Lung microvascular endothelial cell (primary cell): ENCODE measurements around the gene PTPRN2. TPM values are rescaled to one million over a fixed set of nuclear protein-coding genes. Genes with fewer than 3 reads are reported as not detected.
A peak's percentile ranks its signal among the peaks of the same experiment; 100 is the strongest.
"Not testable (repeated sequence)": the region's sequence is repeated elsewhere in the genome, so short reads cannot be mapped to it uniquely, and the experiment has no call there.

Source experiments
- DNase-seq, 2 donors: peaks; one replicate each; pipeline versions ENCODE4 v3.0.0 to v3.0.0-alpha.2; 2010; ENCODE audit warnings: low read depth in 2 of 2
- total RNA-seq: library from RNA; depleted of rRNA; stranded (reverse); fragments of >200 nt; gene quantifications from 2 replicates; pipeline ENCODE4 v1.2.1, GENCODE V29; 2014

PTPRN2 gene
- total RNA-seq, 1 donor from 2014 or later, result 4.6 TPM

DNA sequence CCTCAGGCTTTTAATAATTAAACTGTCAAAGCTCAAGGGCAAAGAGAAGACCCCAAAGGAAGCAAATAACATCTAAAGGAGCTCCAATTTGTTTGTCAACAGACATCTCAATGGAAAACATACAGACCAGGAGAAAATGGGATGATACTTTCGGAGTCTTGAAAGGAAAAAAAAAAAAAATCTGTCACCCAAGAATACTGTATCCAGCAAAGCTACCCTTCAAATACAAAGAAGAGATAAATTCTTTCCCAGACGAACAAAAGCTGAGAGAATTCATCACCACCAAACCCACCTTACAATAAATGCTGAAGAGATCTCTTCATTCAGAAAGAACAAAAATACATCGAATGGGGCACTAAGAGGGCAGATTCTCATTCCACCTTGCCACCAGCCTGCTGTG lies 232.8 kb downstream of the PTPRN2 start:
- no peak for DNase-seq

DNA sequence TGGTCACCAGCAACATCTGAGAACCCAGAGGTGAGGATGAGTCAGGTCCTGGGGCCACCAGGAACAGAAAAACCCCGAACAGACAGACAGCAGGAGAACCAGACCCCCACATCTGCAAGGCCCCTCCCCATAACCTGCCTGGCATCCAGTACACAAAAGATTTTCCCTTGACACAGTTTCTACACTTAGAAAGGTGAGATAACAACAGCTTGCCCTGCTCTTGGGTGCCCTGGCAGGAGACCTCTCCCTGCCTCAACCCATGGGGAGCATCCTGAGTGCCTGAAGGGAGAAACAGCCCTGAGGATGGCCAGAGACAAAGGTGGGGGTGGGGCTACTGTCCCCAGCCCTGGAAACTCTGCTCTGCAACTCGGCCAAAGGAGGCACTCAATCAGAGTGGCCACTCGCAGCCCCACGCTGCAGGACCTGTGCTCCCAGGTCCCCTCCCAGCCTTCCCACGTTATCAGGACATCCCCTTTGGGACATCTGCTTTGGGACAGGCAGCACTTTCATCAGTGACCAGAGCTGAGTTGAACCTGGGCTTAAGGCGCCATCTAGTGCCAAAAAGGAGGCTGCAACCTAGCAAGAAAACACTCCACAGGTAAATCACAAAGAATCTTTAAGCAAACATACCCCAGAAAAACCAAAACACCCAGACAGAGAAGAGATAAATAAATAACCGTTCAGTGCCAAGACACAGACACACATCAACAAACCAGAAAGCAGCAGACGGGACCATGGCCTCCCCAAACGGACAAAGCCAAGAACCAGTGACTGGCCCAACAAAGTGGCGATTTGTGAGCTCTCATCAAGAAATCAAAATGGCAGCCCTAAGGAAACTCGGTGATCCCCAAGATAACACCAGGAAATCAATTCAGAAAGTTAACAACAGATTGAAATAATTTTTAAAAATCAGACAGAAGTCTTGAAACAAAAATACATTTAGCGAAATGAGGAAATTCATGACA lies 233.7 kb downstream of the PTPRN2 start:
- DNase-seq, result peak; percentile 34 to 35

DNA sequence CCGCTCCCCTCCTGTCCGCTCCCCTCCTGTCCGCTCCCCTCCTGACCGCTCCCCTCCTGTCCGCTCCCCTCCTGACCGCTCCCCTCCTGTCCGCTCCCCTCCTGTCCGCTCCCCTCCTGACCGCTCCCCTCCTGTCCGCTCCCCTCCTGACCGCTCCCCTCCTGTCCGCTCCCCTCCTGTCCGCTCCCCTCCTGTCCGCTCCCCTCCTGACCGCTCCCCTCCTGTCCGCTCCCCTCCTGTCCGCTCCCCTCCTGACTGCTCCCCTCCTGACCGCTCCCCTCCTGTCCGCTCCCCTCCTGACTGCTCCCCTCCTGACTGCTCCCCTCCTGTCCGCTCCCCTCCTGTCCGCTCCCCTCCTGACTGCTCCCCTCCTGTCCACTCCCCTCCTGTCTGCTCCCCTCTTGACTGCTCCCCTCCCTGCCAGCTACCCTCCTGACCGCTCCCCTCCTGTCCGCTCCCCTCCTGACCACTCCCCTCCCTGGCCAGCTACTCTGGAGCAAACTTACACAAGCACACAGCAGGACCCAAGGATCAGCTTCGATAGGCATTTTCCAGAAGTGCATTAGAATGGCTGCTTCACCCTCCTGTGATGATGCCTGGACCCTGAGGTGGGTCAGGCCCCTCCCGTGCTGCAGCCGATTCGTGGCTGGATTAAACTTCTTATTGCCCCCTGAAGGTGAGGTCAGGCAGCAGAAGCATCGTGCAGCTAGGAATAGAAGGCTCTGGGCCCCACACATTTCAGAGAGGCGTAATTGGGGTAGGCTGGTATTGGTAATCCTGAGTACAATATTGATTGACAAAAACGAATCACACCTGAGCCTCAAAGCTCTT lies 235.5 kb downstream of the PTPRN2 start:
- not testable (repeated sequence) for DNase-seq

DNA sequence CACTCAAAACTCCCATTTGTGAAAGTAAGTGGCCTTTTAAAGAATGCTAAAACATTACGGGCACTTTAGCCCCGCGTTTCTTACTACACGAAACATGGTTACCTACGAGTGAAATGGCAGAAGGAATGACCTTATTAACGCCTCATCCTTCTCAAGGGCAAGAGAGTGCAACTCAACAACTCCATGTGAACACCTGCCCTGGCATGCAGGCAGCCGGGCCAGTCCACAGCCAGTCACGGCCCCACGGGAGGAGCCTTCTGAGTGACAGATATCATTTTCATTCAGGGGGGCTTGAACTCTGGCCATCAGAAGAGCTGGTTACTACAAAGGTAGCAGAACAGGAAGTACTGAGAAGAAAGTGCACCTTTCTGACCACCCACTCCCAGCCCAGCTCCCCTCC lies 236.1 kb downstream of the PTPRN2 start:
- DNase-seq, result no peak

DNA sequence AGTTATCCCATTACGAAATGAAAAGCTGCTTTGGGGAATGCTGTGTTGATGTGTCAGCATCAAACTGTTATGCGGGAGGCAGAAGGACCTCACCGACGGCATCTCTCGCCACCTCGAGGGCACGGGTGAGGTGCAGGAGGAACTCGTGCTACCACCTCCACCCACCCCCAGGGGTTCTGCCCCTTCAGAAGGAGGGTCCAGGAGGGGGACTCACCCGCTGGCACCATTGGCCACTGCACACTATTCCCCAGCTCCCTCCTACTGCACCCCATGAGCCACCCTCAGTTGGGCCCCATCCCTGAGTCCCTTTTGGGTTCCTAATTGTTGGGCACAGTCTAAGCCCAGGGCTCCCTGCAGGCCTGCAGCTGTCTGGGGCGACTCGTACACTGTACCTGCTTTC lies 236.6 kb downstream of the PTPRN2 start:
- DNase-seq, result no peak

DNA sequence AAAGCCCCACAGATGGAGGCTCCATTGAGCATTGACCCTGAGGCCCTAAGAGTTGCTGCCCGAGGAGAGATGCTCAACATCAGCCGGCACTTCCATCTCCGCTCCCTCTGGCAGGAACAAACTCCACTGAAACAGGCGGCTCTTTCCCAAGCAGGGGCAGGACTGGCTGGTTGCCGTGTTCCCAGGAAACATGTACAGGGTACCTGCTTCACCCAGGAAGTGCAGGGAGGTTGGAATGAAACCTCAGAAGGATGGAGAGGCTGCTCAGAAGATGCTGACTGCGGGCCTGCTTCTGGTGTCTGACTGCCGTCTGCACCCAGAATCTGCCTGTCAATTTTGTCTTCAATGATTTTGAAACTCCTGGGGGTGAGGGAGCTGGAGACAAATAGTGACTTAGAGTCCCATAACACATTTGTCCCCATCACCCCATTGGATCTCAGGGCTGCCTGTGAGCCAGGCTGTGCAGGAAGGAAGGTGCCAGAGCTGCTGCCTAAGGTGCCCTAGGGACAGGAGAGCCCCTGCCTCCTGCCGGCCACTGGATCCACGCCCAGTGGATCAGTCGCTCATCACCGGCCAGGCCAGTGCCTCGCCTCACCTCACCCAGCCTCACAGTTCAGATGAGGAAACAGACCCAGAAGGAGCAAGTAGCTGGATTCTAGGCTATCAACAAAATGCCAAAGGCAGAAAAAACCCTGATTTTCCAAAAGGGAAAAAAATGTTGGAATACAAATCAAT lies 237.3 kb downstream of the PTPRN2 start:
- DNase-seq, result no peak

DNA sequence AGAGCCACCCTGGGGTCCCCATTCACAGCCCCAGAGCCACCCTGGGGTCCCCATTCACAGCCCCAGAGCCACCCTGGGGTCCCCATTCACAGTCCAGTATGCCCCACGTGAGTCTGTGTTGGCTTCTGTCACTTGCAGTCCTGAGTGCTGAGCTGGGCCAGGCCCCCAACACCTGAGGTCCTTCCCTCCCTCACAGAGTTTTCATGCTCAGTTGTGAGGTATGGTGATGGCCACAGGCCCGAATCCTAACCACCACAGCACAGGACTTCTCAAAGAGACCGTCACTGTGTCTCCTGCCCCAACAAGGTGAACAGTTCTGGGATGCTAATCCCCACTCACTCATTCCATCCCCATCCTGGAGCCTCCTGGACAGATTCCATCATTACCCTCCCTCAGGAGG lies 239.2 kb downstream of the PTPRN2 start:
- no peak for DNase-seq

DNA sequence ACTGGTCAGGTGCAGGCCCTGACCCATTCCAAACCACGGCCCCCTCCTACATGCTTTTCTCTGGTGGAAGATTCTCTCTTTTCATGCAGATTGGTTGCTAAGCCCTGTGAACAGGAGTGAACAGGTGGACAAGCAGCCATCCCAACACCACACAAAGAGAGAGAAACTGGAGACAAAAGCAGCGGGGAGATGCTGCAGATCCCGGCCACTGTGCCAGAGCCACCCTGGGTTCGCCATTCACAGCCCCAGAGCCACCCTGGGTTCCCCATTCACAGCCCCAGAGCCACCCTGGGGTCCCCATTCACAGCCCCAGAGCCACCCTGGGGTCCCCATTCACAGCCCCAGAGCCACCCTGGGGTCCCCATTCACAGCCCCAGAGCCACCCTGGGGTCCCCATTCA lies 239.6 kb downstream of the PTPRN2 start:
- DNase-seq, result not testable (repeated sequence)

DNA sequence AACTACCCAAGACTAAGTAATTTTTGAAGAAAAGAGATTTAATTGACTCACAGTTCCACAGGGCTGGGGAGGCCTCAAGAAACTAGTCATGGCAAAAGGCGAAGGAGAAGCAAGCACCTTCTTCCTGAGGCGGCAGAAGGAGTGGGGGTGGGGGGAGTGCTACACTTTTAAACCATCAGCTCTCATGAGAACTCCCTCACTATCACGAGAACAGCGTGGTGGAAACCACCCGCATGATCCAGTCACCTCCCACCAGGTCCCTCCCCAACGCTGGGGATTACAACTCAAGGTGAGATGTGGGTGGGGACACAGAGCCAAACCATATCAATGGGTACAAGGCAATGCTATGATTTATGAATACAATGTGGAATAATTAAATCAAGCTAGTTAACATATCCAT lies 241.9 kb downstream of the PTPRN2 start:
- no peak for DNase-seq

DNA sequence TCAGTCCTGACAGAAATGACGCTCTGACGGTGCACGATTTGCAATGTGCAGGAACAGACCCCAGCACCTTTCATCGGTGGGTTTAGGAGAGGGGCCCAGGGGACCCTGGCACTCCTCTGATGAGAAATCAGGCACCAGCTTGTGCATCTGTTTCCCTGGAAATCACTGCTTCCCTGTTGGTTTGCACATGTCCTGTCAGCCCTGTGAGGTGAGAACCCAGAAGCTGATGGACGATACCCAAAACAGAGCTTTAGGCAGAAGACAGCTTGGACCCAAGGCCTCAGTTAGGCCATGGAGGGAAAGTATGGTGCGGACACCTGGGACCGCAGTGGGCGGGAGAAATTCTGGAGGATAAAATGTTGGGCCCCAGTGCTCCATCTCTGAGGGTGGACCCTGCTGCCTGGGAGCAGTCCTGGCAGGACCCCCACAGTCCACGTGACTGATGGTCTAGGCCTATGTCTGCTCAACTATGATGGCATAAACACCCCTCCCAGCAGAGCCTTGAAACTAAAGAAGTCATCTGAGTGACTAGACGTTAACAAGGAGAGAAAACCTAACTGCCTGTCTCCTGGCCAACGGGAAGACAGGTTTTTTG lies 242.8 kb downstream of the PTPRN2 start:
- no peak for DNase-seq

DNA sequence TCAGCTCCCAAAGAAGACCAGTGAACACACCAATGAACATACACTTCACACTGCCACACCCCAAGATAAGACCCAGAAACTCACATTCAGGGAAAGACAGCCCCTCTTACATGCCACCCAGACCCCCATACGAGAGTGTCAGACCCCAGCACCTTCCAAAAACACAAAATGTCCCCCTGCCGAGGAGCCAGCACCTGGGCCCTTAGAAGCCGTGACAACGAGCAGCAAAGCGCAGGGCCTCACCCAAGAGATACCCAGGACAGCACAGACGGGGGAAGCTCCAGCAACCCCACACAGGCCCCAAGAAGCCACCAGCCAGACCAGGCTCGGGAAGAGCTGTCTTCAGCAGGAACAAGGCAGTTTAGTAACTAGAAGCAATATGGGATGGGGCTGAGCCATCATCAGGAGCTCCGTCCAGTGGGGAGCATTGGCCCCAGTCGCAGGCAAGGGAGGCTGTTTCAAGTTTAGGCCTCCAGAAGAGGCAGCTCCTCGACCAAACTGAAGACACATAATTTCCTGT lies 243.6 kb downstream of the PTPRN2 start:
- no peak for DNase-seq

DNA sequence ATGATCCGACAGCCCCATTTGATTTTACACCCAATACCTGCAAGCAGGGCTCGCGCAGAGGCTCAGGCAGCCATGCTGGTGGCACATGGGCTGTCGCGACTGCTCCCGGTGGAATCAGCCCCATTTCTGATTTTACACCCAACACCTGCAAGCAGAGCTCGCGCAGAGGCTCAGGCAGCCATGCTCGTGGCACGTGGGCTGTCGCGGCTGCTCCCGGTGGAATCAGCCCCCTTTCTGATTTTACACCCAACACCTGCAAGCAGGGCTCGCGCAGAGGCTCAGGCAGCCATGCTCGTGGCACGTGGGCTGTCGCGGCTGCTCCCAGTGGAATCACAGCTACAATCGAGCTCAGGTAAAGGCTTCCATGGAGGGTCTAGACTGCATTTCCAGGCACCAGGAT lies 244.1 kb downstream of the PTPRN2 start:
- peak in 1 of 2 donors; percentile 25 for DNase-seq

DNA sequence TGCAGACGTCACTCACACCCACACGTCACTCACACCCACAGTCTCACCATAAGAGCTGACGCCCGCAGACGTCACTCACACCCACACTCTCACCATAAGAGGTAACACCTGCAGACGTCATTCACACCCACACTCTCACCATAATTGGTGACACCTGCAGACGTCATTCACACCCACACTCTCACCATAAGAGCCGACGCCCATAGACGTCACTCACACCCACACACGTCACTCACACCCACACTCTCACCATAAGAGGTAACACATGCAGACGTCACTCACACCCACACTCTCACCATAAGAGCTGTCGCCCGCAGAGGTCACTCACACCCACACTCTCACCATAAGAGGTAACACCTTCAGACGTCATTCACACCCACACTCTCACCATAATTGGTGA lies 246.5 kb downstream of the PTPRN2 start:
- not testable (repeated sequence) for DNase-seq

DNA sequence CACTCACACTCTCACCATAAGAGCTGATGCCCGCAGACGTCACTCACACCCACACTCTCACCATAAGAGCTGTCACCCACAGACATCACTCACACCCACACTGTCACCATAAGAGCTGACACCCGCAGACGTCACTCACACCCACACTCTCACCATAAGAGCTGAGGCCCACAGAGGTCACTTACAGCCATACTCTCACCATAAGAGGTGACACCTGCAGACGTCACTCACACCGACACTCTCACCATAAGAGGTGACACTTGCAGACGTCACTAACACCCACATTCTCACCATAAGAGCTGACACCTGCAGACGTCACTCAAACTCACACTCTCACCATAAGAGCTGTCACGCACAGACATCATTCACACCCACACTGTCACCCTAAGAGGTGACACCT lies 250.7 kb downstream of the PTPRN2 start:
- not testable (repeated sequence) for DNase-seq

DNA sequence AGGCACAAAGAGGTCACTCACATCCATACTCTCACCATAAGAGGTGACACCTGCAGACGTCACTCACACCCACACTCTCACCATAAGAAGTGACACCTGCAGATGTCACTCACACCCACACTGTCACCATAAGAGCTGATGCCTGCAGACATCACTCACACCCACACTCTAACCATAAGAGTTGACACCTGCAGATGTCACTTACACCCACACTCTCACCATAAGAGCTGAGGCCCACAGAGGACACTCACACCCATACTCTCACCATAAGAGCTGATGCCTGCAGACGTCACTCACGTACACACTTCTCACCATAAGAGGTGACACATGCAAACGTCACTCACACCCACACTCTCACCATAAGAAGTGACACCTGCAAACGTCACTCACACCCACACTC lies 255.1 kb downstream of the PTPRN2 start:
- not testable (repeated sequence) for DNase-seq

DNA sequence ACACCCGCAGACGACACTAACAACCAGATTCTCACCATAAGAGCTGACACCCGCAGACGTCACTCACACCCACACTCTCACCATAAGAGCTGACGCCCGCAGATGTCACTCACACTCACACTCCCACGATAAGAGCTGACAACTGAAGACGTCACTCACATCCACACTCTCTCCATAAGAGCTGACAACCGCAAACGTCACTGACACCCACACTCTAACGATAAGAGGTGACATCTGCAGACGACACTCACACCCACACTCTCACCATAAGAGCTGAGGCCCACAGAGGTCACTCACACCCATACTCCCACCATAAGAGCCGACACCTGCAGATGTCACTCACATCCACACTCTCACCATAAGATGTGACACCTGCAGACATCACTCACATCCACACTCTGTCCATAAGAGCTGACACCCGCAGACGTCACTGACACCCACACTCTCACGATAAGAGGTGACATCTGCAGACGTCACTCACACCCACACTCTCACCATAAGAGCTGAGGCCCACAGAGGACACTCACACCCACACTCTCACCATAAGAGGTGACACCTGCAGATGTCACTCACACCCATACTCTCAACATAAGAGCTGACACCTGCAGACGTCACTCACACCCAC lies 255.7 kb downstream of the PTPRN2 start:
- DNase-seq, result not testable (repeated sequence)

DNA sequence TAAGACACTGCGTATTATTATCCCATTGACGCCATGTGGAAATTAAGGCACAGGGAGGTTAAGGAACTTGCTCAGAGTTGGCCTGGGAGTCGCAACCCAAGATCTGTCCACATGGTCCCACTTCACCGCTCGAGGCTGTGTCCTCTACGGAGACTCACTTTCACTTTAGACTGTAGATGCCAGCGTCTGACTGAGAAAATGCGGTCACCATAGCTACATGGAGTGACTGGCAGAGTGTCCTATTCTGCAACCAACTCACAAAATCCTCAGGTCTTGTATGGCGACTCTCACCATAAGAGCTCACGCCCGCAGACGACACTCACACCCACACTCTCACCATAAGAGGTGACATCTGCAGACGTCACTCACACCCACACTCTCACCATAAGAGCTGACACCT lies 257.9 kb downstream of the PTPRN2 start:
- DNase-seq, result no peak

DNA sequence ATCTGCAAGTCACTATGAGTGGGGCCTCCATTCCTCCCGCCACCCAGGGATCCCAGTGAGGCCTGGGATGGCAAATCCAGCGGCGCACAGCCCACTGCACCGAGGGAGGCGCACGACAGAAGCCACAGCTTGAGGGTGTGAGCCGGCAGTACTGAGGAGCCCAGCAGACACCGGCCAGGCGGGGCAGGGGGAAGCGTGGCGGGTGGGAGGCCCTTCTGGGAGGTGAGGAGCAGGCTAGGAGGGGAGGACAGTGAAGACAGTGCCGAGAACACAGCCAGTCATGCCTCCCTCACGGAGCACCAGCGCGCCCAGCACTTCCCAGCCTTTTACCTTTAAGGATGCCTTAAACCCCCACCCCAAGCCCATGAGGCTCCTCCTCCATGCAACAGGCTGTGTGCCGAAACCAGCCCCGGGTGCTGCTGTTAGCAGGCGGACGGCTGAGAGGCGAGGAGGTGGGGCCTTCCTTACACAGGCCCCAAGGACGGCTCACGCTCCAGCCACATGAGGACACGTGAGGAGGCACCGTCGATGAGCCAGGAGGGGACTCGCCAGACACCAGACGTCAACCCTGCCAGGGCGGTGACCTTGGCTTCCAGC lies 258.5 kb downstream of the PTPRN2 start:
- DNase-seq, result no peak

DNA sequence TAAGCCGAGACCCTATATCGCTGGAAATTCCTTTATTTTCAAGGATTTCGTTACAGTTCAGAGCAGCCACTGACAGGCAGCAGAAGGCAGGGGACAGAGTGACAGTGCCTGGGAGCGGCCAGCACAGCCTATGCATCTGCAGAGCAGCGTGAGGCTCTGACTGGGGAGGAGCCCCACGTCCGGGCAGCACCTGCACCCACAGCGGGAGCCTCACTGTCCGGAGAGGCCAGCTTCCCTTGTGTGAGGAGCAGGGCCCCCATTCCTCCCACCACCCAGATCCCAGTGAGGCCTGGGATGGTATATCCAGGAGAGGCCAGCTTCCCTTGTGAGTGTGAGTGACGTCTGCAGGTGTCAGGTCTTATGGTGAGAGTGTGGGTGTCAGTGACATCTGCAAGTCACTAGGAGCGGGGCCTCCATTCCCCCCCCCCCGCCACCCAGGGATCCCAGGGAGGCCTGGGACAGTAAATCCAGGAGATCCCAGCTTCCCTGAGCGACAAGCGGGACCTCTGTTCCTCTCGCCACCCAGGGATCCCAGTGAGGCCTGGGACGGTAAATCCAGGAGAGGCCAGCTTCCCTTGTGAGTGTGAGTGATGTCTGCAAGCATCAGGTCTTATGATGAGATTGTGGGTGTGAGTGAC lies 259.1 kb downstream of the PTPRN2 start:
- no peak for DNase-seq
